CD14-positive monocyte (primary cell): ENCODE results near the gene AQP9. TPM values are rescaled to one million over a fixed set of nuclear protein-coding genes. Genes with fewer than 3 reads are reported as not detected.

ENCODE experiments used
- DNase-seq, 3 donors: peaks; one replicate each; pipeline ENCODE4 v3.0.0-alpha.2; 2011 to 2022
- H2AFZ ChIP-seq: 2 replicates; pipeline ENCODE4 v1.6.0; 2012; ENCODE audit warnings: mild to moderate bottlenecking, low read depth, low read length, inconsistent platforms; ENCODE audit not compliant: insufficient read depth, poor library complexity, severe bottlenecking
- H3K27ac ChIP-seq, 2 donors: 1 replicate in 1 of 2; 2 replicates in 1 of 2; pipeline ENCODE4 v1.5.1; 2012 to 2013; ENCODE audit warnings: low read length in 2 of 2, control low read depth in 1 of 2, inconsistent platforms in 1 of 2, low read depth in 1 of 2, mild to moderate bottlenecking in 1 of 2
- H3K27me3 ChIP-seq, 2 donors: one replicate each; pipeline versions ENCODE4 v1.6.0 to v1.6.1; 2011 to 2013; ENCODE audit warnings: low read length in 2 of 2; ENCODE audit not compliant: control insufficient read depth in 2 of 2, insufficient read depth in 2 of 2
- H3K36me3 ChIP-seq, 2 donors: replicated peaks in 1 of 2; 1 replicate in 1 of 2; 2 replicates in 1 of 2; pipeline versions ENCODE4 v1.5.1 to v1.6.1; 2012 to 2013; ENCODE audit warnings: low read length in 2 of 2, control low read depth in 1 of 2, inconsistent platforms in 1 of 2, mild to moderate bottlenecking in 1 of 2; ENCODE audit not compliant: insufficient read depth in 2 of 2, control insufficient read depth in 1 of 2
- H3K4me1 ChIP-seq, 2 donors: 1 replicate in 1 of 2; 2 replicates in 1 of 2; pipeline versions ENCODE4 v1.5.1 to v1.6.1; 2012 to 2013; ENCODE audit warnings: low read length in 2 of 2, control low read depth in 1 of 2, inconsistent platforms in 1 of 2, mild to moderate bottlenecking in 1 of 2, moderate library complexity in 1 of 2; ENCODE audit not compliant: insufficient read depth in 2 of 2, control insufficient read depth in 1 of 2
- H3K4me2 ChIP-seq: replicated peaks from 2 replicates; pipeline ENCODE3; 2012; ENCODE audit warnings: low read length, moderate library complexity, mild to moderate bottlenecking; ENCODE audit not compliant: poor library complexity, severe bottlenecking; ENCODE audit errors: extremely low read depth
- H3K4me3 ChIP-seq, 3 experiments: fragments of 200-600 bp in 1 of 3; sonication (generic) in 1 of 3; replicated peaks in 1 of 3; 1 replicate in 2 of 3; 2 replicates in 1 of 3; pipeline ENCODE4 v1.5.1; 2011 to 2013; ENCODE audit warnings: low read length in 3 of 3, mild to moderate bottlenecking in 3 of 3, control low read depth in 2 of 3, low read depth in 2 of 3, inconsistent platforms in 1 of 3, moderate library complexity in 1 of 3
- H3K79me2 ChIP-seq: 2 replicates; pipeline ENCODE4 v1.6.0; 2012; ENCODE audit warnings: mild to moderate bottlenecking, control low read depth, inconsistent platforms, low read length, moderate library complexity; ENCODE audit not compliant: insufficient read depth
- H3K9ac ChIP-seq: 2 replicates; pipeline ENCODE4 v1.6.0; 2017; ENCODE audit warnings: low read length, mild to moderate bottlenecking; ENCODE audit not compliant: insufficient read depth, poor library complexity, severe bottlenecking
- H3K9me3 ChIP-seq, 2 donors: replicated peaks in 1 of 2; 1 replicate in 1 of 2; 2 replicates in 1 of 2; pipeline versions ENCODE4 v1.5.1 to v1.6.1; 2012 to 2013; ENCODE audit warnings: low read length in 2 of 2, control low read depth in 1 of 2; ENCODE audit not compliant: control insufficient read depth in 1 of 2, insufficient read depth in 1 of 2
- H4K20me1 ChIP-seq: 2 replicates; pipeline ENCODE4 v1.6.0; 2012; ENCODE audit warnings: mild to moderate bottlenecking, low read length, control low read depth, moderate library complexity; ENCODE audit not compliant: insufficient read depth
- H3K27ac Mint-ChIP-seq, 7 donors: one replicate each; pipeline ENCODE4 v1.8.0; 2020; ENCODE audit warnings: mild to moderate bottlenecking in 7 of 7, mixed read lengths in 7 of 7, moderate library complexity in 6 of 7, inconsistent platforms in 2 of 7
- H3K27me3 Mint-ChIP-seq, 3 donors: one replicate each; pipeline ENCODE4 v1.8.0; 2021 to 2022; ENCODE audit warnings: low read depth in 3 of 3, mild to moderate bottlenecking in 3 of 3, mixed read lengths in 3 of 3, moderate library complexity in 3 of 3, inconsistent platforms in 1 of 3
- H3K36me3 Mint-ChIP-seq, 2 donors: one replicate each; pipeline ENCODE4 v1.8.0; 2020; ENCODE audit warnings: mixed read lengths in 2 of 2, inconsistent platforms in 1 of 2, mild to moderate bottlenecking in 1 of 2
- H3K4me1 Mint-ChIP-seq: one replicate; pipeline ENCODE4 v1.8.0; 2020; ENCODE audit warnings: mild to moderate bottlenecking, mixed read lengths
- H3K4me3 Mint-ChIP-seq, 2 donors: one replicate each; pipeline ENCODE4 v1.8.0; 2020; ENCODE audit warnings: mild to moderate bottlenecking in 2 of 2, mixed read lengths in 2 of 2, moderate library complexity in 1 of 2
- H3K9me3 Mint-ChIP-seq, 7 donors: one replicate each; pipeline ENCODE4 v1.8.0; 2020 to 2022; ENCODE audit warnings: mixed read lengths in 7 of 7, mild to moderate bottlenecking in 6 of 7, moderate library complexity in 6 of 7, inconsistent platforms in 2 of 7
- CTCF ChIP-seq: fragments of 200-600 bp; IDR thresholded peaks from one replicate; pipeline ENCODE4 v1.8.0; 2022; ENCODE audit warnings: antibody characterized with exemption, mild to moderate bottlenecking
- WGBS: methylation state at CpG from one replicate; pipeline ENCODE4 v1.1.5; 2013; ENCODE audit warnings: missing lambda C conversion rate; ENCODE audit not compliant: insufficient coverage; 5-methylcytosine and 5-hydroxymethylcytosine counted together
- intact Hi-C, 2 donors: fragments of 100-400 bp; cut with micrococcal nuclease; formaldehyde crosslinking; loops; one replicate each; pipeline versions ENCODE4 v1.15.0 to v1.15.1; 2023
- polyA plus RNA-seq, 3 donors: library from polyadenylated mRNA; depleted of rRNA in 1 of 3; unstranded in 2 of 3; stranded (reverse) in 1 of 3; fragments of 300-500 nt in 2 of 3; fragments of >200 nt in 1 of 3; fragmentation: Illumina TruSeq in 2 of 3; gene quantifications; 1 replicate in 2 of 3; 2 replicates in 1 of 3; pipeline ENCODE4 v1.2.3, GENCODE V29; 2012 to 2021

The AQP9 gene
- polyA plus RNA-seq, 3 donors: 35.6 to 141 (median 112) TPM

GRCh38 chr15:58146749-58147148, 8.6 kb downstream of the AQP9 start:
- Histone ChIP-seq H3K27me3 (no peaks in the 10 kb centered on the region), H3K36me3 (peaks cover 0 to 10% of the 10 kb centered on the region in 2 donors), H3K4me2 (peak overlapping the region; percentile 54), H3K9ac (peak overlapping the region; percentile 70), H3K79me2 (peaks cover 20% of the 10 kb centered on the region), H2AFZ (no peak overlapping the region), H3K9me3 (no peaks in the 10 kb centered on the region), H3K4me1 (peaks cover 66 to 79% of the 10 kb centered on the region in 2 donors), H3K4me3 (peak overlapping the region in 1 of 3 experiments; percentile 55), H4K20me1 (no peaks in the 10 kb centered on the region), H3K27ac (peak overlapping the region; percentile 98)
- Mint-ChIP-seq H3K27me3 (peaks cover 0 to 2% (median 0%) of the 10 kb centered on the region in 3 donors), H3K4me3 (peak overlapping the region; percentile 58 to 78), H3K9me3 (peaks cover 0 to 1% (median 0%) of the 10 kb centered on the region in 7 donors), H3K27ac (peak overlapping the region; percentile 99 to 100 (median 100)), H3K36me3 (peaks cover 31 to 37% of the 10 kb centered on the region in 2 donors), H3K4me1 (peaks cover 64% of the 10 kb centered on the region)
- intact Hi-C loops: loop anchor here in 1 of 2 donors (10.0 kb wide), 1 partner anchor 188 kb away; no protein-coding TSS in a partner anchor
- WGBS: 41% methylated on average over 3 of the region's 7 CpGs
- no peak for TF ChIP-seq CTCF
- DNase-seq: peak; percentile 93 to 98 (median 98)

GRCh38 chr15:58147171-58147611, 9.0 kb downstream of the AQP9 start:
- Histone ChIP-seq H3K9me3 (no peaks in the 10 kb centered on the region), H3K27ac (peak overlapping the region; percentile 98), H3K79me2 (peaks cover 15% of the 10 kb centered on the region), H3K4me2 (peak overlapping the region; percentile 54), H4K20me1 (no peaks in the 10 kb centered on the region), H2AFZ (no peak overlapping the region), H3K4me1 (peaks cover 62 to 75% of the 10 kb centered on the region in 2 donors), H3K36me3 (peaks cover 0 to 10% of the 10 kb centered on the region in 2 donors), H3K9ac (peak overlapping the region; percentile 70), H3K4me3 (peak overlapping the region in 1 of 3 experiments; percentile 55), H3K27me3 (no peaks in the 10 kb centered on the region)
- Mint-ChIP-seq H3K9me3 (peaks cover 0 to 1% (median 0%) of the 10 kb centered on the region in 7 donors), H3K4me3 (peak overlapping the region in 1 of 2 donors; percentile 73), H3K27ac (peak overlapping the region; percentile 99 to 100 (median 100)), H3K4me1 (peaks cover 60% of the 10 kb centered on the region), H3K27me3 (peaks cover 0 to 2% (median 0%) of the 10 kb centered on the region in 3 donors), H3K36me3 (peaks cover 27 to 32% of the 10 kb centered on the region in 2 donors)
- no peak for TF ChIP-seq CTCF
- peak; percentile 91 to 97 (median 95) for DNase-seq
- WGBS: 31% methylated on average over 2 of the region's 5 CpGs
- intact Hi-C loops: loop anchor here in 1 of 2 donors (10.0 kb wide), 1 partner anchor 188 kb away; no protein-coding TSS in a partner anchor
